Fibroblast of the aortic adventitia (primary cell): ENCODE measurements around the gene FRYL. TPM values are rescaled to one million over a fixed set of nuclear protein-coding genes. Genes with fewer than 3 reads are reported as not detected.

ENCODE experiments used
- DNase-seq: peaks from one replicate; pipeline ENCODE4 v3.0.0-alpha.2; 2010; ENCODE audit warnings: low read depth
- H3K4me3 ChIP-seq: 2 replicates; pipeline ENCODE4 v1.5.1; 2011; ENCODE audit warnings: low read depth, mild to moderate bottlenecking, control low read depth, low read length, moderate library complexity
- CTCF ChIP-seq: IDR thresholded peaks from 2 replicates; pipeline ENCODE4 v1.5.1; 2011; ENCODE audit warnings: mild to moderate bottlenecking, low read length, control low read depth, inconsistent platforms; ENCODE audit not compliant: insufficient read depth
- total RNA-seq: library from RNA; depleted of rRNA; stranded (reverse); fragments of >200 nt; gene quantifications from 2 replicates; pipeline ENCODE4 v1.2.3, GENCODE V29; 2012; ENCODE audit warnings: low replicate concordance

The FRYL gene
- total RNA-seq, 1 donor: 60.3 TPM

GRCh38 chr4:48499551-48500066 lies 280.5 kb downstream of the FRYL start:
- H3K4me3 ChIP-seq: no peak overlapping the region
- no peak for DNase-seq
- no peak for TF ChIP-seq CTCF

DNA sequence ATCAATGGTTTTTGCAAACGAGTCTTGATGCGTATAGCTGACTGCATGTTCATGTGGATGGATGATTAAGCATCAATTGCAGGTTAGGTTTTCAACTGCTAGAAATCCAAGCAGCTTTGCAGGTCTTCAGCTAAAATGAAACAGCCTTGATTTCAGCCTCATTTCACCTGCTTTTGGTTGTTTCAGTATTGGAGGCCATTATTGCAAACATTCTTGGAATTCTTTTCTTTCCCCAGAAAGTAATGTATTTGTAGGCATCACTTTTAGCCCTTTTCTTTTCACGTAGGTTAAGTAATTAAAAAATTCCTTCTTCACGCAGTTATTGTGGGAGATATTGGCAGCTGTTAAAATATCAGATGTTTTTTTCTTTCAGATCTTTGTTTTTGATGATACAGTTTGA lies 281.2 kb downstream of the FRYL start:
- DNase-seq: no peak
- no peak for TF ChIP-seq CTCF

GRCh38 chr4:48495941-48496340 lies 284.1 kb downstream of the FRYL start:
- TF ChIP-seq CTCF: no peak
- no peak for DNase-seq
- no peak overlapping the region for H3K4me3 ChIP-seq

More for the DNA sequence above, 281.2 kb downstream of the FRYL start:
- no peak overlapping the region for H3K4me3 ChIP-seq

- no peak overlapping the region for H3K4me3 ChIP-seq
- peak; percentile 5 for DNase-seq
These were observed 286.5 kb downstream of the FRYL start for GRCh38 chr4:48493452-48494100.

GRCh38 chr4:48491514-48492176 lies 288.4 kb downstream of the FRYL start:
- DNase-seq: no peak
- no peak overlapping the region for H3K4me3 ChIP-seq
- no peak for TF ChIP-seq CTCF

More at GRCh38 chr4:48493452-48494100, 286.5 kb downstream of the FRYL start:
- TF ChIP-seq CTCF: no peak

DNA sequence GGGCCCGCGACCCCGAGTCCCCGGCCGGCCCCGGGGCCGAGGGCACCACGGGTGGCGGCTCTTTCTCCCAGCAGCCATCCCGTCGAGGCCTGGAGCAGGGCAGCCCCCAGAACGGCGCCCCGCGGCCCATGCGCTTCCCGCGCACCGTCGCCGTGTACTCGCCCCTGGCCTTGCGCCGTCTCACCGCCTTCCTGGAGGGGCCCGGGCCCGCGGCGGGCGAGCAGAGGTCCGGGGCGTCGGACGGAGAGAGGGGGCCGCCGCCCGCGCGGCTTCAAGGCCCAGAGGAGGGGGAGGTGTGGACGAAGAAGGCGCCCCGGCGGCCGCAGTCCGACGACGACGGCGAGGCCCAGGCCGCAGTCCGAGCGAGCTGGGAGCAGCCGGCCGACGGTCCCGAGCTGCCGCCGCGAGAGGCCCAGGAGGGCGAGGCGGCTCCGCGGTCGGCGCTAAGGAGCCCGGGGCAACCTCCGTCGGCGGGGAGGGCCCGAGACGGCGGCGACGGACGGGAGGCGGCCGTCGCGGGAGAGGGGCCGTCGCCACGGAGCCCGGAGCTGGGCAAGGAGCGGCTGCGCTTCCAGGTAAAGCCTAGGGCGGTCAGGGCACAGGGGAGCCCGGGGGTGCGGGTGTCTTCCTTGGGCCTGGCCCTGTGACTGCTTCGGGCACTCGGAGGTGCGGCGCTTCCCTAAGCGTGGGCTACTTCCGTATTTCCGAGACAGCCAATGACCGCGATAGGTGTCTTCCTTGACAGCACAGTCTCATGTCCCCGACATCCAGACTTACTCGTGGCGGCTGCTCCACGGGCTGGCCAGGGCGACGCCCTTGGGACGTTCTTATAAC lies 289.2 kb downstream of the FRYL start:
- H3K4me3 ChIP-seq: no peak overlapping the region
- DNase-seq: no peak
- no peak for TF ChIP-seq CTCF
